ENCODE data around the gene DNAI4. TPM values are rescaled to one million over a fixed set of nuclear protein-coding genes. Genes with fewer than 3 reads are reported as not detected.

DNAI4 gene
- total and polyA plus RNA-seq, 2 of the 4 experiments (the other 2 are of a cell fraction) = 0.63 to 1.6 TPM

- Histone ChIP-seq H3K9ac (ENCODE audit: low read depth, low read length) (no peak overlapping the region), H3K56ac (ENCODE audit: extremely low read depth, insufficient read depth, low read length) (no peak overlapping the region), H4K91ac (ENCODE audit: insufficient read depth, low read depth, low read length) (no peak overlapping the region), H2BK120ac (ENCODE audit: low read depth, low read length) (no peak overlapping the region), H3K4me1 (ENCODE audit: control insufficient read depth, insufficient read depth, low read length) (no peaks in the 10 kb centered on the region), H3K36me3 (ENCODE audit: control insufficient read depth, insufficient read depth, low read length) (no peaks in the 10 kb centered on the region), H3K23ac (ENCODE audit: low read depth, low read length) (no peak overlapping the region), H3K27me3 (ENCODE audit: control insufficient read depth, insufficient read depth, low read length) (peaks cover 2% of the 10 kb centered on the region), H2AFZ (replicated peaks; ENCODE audit: low read length, poor library complexity) (peak overlapping the region; percentile 1), H4K8ac (ENCODE audit: low read depth in 2 of 2, low read length in 2 of 2) (no peak overlapping the region), H3K79me1 (ENCODE audit: low read depth in 1 of 2, low read length in 2 of 2) (no peaks in the 10 kb centered on the region), H3K4me2 (ENCODE audit: low read depth, low read length) (no peak overlapping the region), H4K5ac (ENCODE audit: low read depth, low read length) (no peak overlapping the region), H3K9me1 (ENCODE audit: insufficient read depth, low read length) (no peaks in the 10 kb centered on the region), H3K18ac (ENCODE audit: low read depth, low read length) (no peak overlapping the region), H2AK9ac (replicated peaks; ENCODE audit: low read depth, low read length, poor library complexity) (no peak overlapping the region), H3K9me3 (ENCODE audit: control insufficient read depth, insufficient read depth, low read length) (no peaks in the 10 kb centered on the region), H4K20me1 (ENCODE audit: insufficient read depth, low read length) (no peaks in the 10 kb centered on the region), H3K27ac (ENCODE audit: insufficient read depth, low read length) (no peak overlapping the region), H2AK5ac (ENCODE audit: low read depth, low read length) (no peak overlapping the region), H3K4me3 (ENCODE audit: insufficient read depth, low read depth, low read length) (no peak overlapping the region), H3K4ac (ENCODE audit: low read depth, low read length) (no peak overlapping the region), H2BK20ac (ENCODE audit: low read depth, low read length) (no peak overlapping the region), H2BK5ac (ENCODE audit: low read depth, low read length, poor library complexity, severe bottlenecking) (no peak overlapping the region), H2BK15ac (ENCODE audit: low read depth, low read length) (no peak overlapping the region), H3K14ac (replicated peaks; ENCODE audit: low read depth, low read length) (no peak overlapping the region)
- TF ChIP-seq BHLHE40 (IDR thresholded peaks at IDR 0.05; ENCODE audit: low read depth, low read length) (no peak), MXI1 (IDR thresholded peaks at IDR 0.05; ENCODE audit: borderline replicate concordance, low read depth, low read length) (no peak), POLR2A (IDR thresholded peaks at IDR 0.05; ENCODE audit: low read depth, low read length) (no peak), RAD21 (IDR thresholded peaks at IDR 0.05; ENCODE audit: low read length) (no peak), MAZ (IDR thresholded peaks at IDR 0.05; ENCODE audit: borderline replicate concordance, low read depth, low read length) (no peak), USF2 (IDR thresholded peaks at IDR 0.05; ENCODE audit: low read depth, low read length) (no peak), CTCF (conservative IDR thresholded peaks at IDR 0.05; ENCODE audit: low read depth, low read length) (no peak), SMC3 (IDR thresholded peaks at IDR 0.05; ENCODE audit: low read depth, low read length) (no peak), CHD1 (IDR thresholded peaks at IDR 0.05; ENCODE audit: low read depth, low read length) (no peak), FOS (IDR thresholded peaks at IDR 0.05; ENCODE audit: low read depth, low read length) (no peak), RCOR1 (IDR thresholded peaks at IDR 0.05; ENCODE audit: insufficient replicate concordance, low read length) (no peak), NFE2L2 (IDR thresholded peaks at IDR 0.05; ENCODE audit: low read depth, low read length) (no peak), MAFK (IDR thresholded peaks at IDR 0.05; ENCODE audit: low read depth, low read length) (no peak), CEBPB (IDR thresholded peaks at IDR 0.05; ENCODE audit: low read depth, low read length) (no peak), RFX5 (IDR thresholded peaks at IDR 0.05; ENCODE audit: low read depth, low read length) (no peak)
- TF ChIP-seq, protein P1, sequence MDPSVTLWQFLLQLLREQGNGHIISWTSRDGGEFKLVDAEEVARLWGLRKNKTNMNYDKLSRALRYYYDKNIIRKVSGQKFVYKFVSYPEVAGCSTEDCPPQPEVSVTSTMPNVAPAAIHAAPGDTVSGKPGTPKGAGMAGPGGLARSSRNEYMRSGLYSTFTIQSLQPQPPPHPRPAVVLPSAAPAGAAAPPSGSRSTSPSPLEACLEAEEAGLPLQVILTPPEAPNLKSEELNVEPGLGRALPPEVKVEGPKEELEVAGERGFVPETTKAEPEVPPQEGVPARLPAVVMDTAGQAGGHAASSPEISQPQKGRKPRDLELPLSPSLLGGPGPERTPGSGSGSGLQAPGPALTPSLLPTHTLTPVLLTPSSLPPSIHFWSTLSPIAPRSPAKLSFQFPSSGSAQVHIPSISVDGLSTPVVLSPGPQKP (IDR thresholded peaks at IDR 0.05; ENCODE audit: borderline replicate concordance, low read depth, low read length) = no peak
- dilution Hi-C loops (cut with HindIII; ENCODE audit: low sequenced_read_pairs, unreplicated experiment) (no loop called here), intact Hi-C loops (cut with micrococcal nuclease) (loop anchor here (5.0 kb wide), 4 partner anchors 153 to 733 kb away; partner anchors contain the start of genes DNAI4 and MIER1), in situ Hi-C loops (cut with MboI; ENCODE audit: low sequenced_read_pairs) (loop anchor here (25.0 kb wide), 1 partner anchor 718 kb away; no protein-coding TSS in a partner anchor)
- no TSS peak for BruUV-seq (replicated peaks)
- CTCF ChIA-PET = no interaction called here
- DNase-seq = no peak
- peak; percentile 21; the same call in 1 of the 2 replicates for ATAC-seq (ENCODE audit: low read depth)
- WGBS, 2 experiments (ENCODE audit: extremely low coverage in 2 of 2, insufficient read length in 1 of 2) = no CpG with 5 or more reads among the region's 7 CpGs
- POLR2A ChIA-PET (ENCODE audit: unreplicated experiment) = no interaction called here
Observed at GRCh38 chr1:66769512-66770229, 155.0 kb downstream of the DNAI4 start.

Measured in IMR-90 (cell line).